MM.1S (cell line): Measurements from ENCODE around the gene SIRT4.
A peak's percentile ranks its signal among the peaks of the same experiment; 100 is the strongest.

ENCODE experiments used
- DNase-seq: peaks from one replicate; pipeline ENCODE4 v3.0.0-alpha.2; 2015
- H2AFZ ChIP-seq: fragments of 300-600 bp; sonication (generic); 2 replicates; pipeline ENCODE4 v1.6.0; 2016; ENCODE audit warnings: antibody characterized with exemption, low read length
- H3F3A ChIP-seq: fragments of 300-600 bp; sonication (generic); 2 replicates; pipeline ENCODE4 v1.6.1; 2016; ENCODE audit warnings: mild to moderate bottlenecking, antibody characterized with exemption, low read length, moderate library complexity, mixed read lengths; ENCODE audit not compliant: insufficient read depth
- H3K27ac ChIP-seq: fragments of 300-600 bp; sonication (generic); 2 replicates; pipeline ENCODE4 v1.5.1; 2016; ENCODE audit warnings: mild to moderate bottlenecking, low read length
- H3K27me3 ChIP-seq: fragments of 300-600 bp; sonication (generic); replicated peaks from 2 replicates; pipeline ENCODE4 v1.6.0; 2016; ENCODE audit warnings: low read length; ENCODE audit not compliant: insufficient read depth
- H3K36me3 ChIP-seq: fragments of 300-600 bp; sonication (generic); replicated peaks from 2 replicates; pipeline ENCODE4 v1.6.1; 2016; ENCODE audit warnings: mild to moderate bottlenecking, low read length, mixed read lengths; ENCODE audit not compliant: insufficient read depth
- H3K4me1 ChIP-seq: fragments of 300-600 bp; sonication (generic); 2 replicates; pipeline ENCODE4 v1.6.1; 2016; ENCODE audit warnings: low read length, mixed read lengths
- H3K4me2 ChIP-seq: fragments of 300-600 bp; sonication (generic); 2 replicates; pipeline ENCODE4 v1.6.0; 2016; ENCODE audit warnings: low read depth, low read length
- H3K4me3 ChIP-seq: fragments of 300-600 bp; sonication (generic); 2 replicates; pipeline ENCODE4 v1.5.1; 2016; ENCODE audit warnings: low read length, mixed read lengths
- H3K79me2 ChIP-seq: fragments of 300-600 bp; sonication (generic); 2 replicates; pipeline ENCODE4 v1.6.1; 2016; ENCODE audit warnings: mixed run types, low read length, mixed read lengths
- H3K9ac ChIP-seq: fragments of 300-600 bp; sonication (generic); 2 replicates; pipeline ENCODE4 v1.6.1; 2016; ENCODE audit warnings: low read length, mixed read lengths
- H3K9me2 ChIP-seq: fragments of 300-600 bp; sonication (generic); replicated peaks from 2 replicates; pipeline ENCODE4 v1.6.1; 2016; ENCODE audit warnings: mild to moderate bottlenecking, low read length, mixed read lengths; ENCODE audit not compliant: insufficient read depth
- H3K9me3 ChIP-seq: fragments of 300-600 bp; sonication (generic); replicated peaks from 2 replicates; pipeline ENCODE4 v1.6.1; 2016; ENCODE audit warnings: mild to moderate bottlenecking, low read length, mixed read lengths; ENCODE audit not compliant: insufficient read depth
- H4K20me1 ChIP-seq: fragments of 300-600 bp; sonication (generic); 2 replicates; pipeline ENCODE4 v1.6.1; 2016; ENCODE audit warnings: mild to moderate bottlenecking, low read length, moderate library complexity, mixed read lengths; ENCODE audit not compliant: insufficient read depth
- EZH2 ChIP-seq: fragments of 300-600 bp; sonication (generic); optimal IDR thresholded peaks from 2 replicates; pipeline ENCODE3; 2017; ENCODE audit warnings: low read depth, mild to moderate bottlenecking, antibody characterized with exemption, low read length, mixed read lengths
- EZH2phosphoT487 ChIP-seq: fragments of 300-600 bp; sonication (generic); IDR thresholded peaks from 2 replicates; pipeline ENCODE4 v1.6.1; 2018; ENCODE audit warnings: antibody characterized with exemption, low read length
- TF ChIP-seq, protein P1 (sequence below): fragments of 300-600 bp; sonication (generic); IDR thresholded peaks from 2 replicates; pipeline ENCODE4 v1.5.1; 2016; ENCODE audit warnings: antibody characterized with exemption, low read length, mixed read lengths

The SIRT4 gene

DNA sequence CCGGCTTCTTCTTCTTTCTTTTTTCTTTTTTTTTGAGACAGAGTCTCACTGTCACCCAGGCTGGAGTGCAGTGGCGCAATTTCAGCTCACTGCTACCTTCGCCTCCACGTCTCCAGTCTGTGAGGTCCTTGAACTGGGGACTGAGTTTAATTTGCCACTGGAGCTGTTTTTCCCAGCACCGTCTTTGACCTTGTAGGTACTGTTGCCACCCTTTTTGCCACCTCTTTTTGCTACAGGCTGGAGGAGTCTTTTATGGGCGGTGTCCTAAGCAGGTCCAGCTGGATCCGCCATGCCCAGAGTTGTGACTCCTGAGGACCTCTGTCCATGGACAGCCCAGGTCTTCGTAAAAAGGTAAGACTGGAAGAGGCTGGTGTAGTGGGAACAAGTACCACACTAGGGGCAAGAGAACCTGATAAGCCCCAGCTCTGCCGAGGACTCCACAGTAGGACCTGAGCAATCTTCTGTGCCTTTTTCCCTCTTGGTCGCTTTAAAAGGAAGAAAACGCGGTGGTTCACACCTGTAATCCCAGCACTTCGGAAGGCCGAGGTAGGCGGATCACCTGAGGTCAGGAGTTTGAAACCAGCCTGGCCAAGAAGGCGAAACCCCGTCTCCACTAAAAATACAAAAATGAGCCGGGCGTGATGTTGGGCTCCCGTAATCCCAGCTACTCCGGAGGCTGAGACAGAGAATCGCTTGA lies 11.4 kb upstream of the SIRT4 start:
- Histone ChIP-seq H3K27me3 (no peaks in the 10 kb centered on the region), H3K4me1 (no peaks in the 10 kb centered on the region), H3F3A (peaks cover 19% of the 10 kb centered on the region; the same call in 1 of the 2 replicates), H3K4me3 (peak overlapping the region; percentile 53), H3K9me3 (no peaks in the 10 kb centered on the region), H4K20me1 (no peaks in the 10 kb centered on the region), H3K36me3 (no peaks in the 10 kb centered on the region), H3K9me2 (no peaks in the 10 kb centered on the region), H2AFZ (0 out of 2 replicates have a peak overlapping the region, but pooled peaks have one; percentile 43), H3K9ac (peak overlapping the region; percentile 44; the same call in 1 of the 2 replicates), H3K79me2 (no peaks in the 10 kb centered on the region), H3K4me2 (peak overlapping the region; percentile 92), H3K27ac (peak overlapping the region; percentile 97; the same call in 1 of the 2 replicates)
- TF ChIP-seq, protein P1, sequence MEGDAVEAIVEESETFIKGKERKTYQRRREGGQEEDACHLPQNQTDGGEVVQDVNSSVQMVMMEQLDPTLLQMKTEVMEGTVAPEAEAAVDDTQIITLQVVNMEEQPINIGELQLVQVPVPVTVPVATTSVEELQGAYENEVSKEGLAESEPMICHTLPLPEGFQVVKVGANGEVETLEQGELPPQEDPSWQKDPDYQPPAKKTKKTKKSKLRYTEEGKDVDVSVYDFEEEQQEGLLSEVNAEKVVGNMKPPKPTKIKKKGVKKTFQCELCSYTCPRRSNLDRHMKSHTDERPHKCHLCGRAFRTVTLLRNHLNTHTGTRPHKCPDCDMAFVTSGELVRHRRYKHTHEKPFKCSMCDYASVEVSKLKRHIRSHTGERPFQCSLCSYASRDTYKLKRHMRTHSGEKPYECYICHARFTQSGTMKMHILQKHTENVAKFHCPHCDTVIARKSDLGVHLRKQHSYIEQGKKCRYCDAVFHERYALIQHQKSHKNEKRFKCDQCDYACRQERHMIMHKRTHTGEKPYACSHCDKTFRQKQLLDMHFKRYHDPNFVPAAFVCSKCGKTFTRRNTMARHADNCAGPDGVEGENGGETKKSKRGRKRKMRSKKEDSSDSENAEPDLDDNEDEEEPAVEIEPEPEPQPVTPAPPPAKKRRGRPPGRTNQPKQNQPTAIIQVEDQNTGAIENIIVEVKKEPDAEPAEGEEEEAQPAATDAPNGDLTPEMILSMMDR: no peak
- TF ChIP-seq EZH2 (no peak), EZH2phosphoT487 (no peak)
- DNase-seq: peak; percentile 26

DNA sequence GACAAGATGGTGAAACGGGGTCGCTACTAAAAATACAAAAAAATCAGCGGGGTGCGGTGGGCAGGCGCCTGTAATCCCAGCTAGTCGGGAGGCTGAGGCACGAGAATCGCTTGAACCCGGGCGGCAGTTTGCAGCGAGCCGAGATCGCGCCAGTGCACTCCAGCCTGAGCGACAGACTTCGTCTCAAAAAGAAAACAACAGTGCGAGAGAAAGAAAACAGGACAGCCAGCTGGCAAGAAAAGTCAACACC lies 9.8 kb upstream of the SIRT4 start:
- no peak overlapping the region for H2AFZ ChIP-seq
- peak overlapping the region; percentile 97 for H3K27ac ChIP-seq
- H3K9me2 ChIP-seq: no peaks in the 10 kb centered on the region
- H3K4me1 ChIP-seq: no peaks in the 10 kb centered on the region
- H3K4me2 ChIP-seq: peak overlapping the region; percentile 92; the same call in 1 of the 2 replicates
- H3K27me3 ChIP-seq: no peaks in the 10 kb centered on the region
- H3K4me3 ChIP-seq: peak overlapping the region; percentile 59
- H4K20me1 ChIP-seq: no peaks in the 10 kb centered on the region
- no peak for DNase-seq
- H3F3A ChIP-seq: peaks cover 19% of the 10 kb centered on the region; the same call in 1 of the 2 replicates
- TF ChIP-seq EZH2phosphoT487 (no peak), EZH2 (no peak)
- TF ChIP-seq, protein P1: no peak
- H3K9me3 ChIP-seq: no peaks in the 10 kb centered on the region
- peak overlapping the region; percentile 96 for H3K9ac ChIP-seq
- no peaks in the 10 kb centered on the region for H3K36me3 ChIP-seq
- H3K79me2 ChIP-seq: no peaks in the 10 kb centered on the region

DNA sequence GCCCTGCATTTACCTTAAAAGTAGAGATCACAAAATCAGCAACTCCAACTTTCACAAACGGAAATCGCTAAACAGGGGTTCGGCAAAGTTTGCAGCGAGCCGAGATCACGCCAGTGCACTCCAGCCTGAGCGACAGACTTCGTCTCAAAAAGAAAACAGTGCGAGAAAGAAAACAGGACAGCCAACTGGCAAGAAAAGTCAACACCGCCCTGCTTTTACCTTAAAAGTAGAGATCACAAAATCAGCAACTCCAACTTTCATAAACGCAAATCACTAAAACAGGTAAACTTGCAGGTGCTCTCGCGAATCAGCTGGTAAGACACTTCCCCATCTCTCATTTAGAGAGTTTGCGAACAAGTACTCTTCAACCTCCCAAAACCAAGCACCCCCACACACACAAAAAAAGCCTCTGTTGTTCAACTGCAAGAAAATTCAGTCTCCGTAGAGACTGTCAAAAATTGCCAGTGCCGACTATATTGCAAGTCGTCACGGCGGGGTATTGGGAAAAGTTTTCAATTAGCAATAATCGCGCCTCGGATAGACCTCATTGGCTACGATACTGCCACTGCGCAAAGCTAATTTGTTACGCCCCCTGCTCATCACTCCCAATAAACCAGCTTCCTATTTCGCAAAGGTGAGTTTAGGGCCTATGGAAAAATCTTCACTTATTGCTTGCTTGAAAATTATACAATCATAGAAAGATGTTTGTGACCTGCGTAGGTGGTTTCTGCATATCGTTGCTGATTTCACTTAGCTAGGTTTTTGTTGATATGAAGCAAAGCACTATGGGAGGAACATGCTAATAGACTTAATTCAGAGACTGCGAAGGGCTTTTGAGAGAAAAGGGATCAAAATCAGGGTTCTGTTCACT lies 9.2 kb upstream of the SIRT4 start, which contains the start of gene RNU4-1:
Gene RNU4-1, minus strand, starts transcription at position 577 of the 871 bp plus-strand sequence.
- H2AFZ ChIP-seq: peak within 1 kb of the TSS; percentile 65; the same call in 1 of the 2 replicates
- H3K79me2 ChIP-seq: no peaks in the 10 kb centered on the region

More for the DNA sequence above, 9.2 kb upstream of the SIRT4 start, which contains the start of gene RNU4-1:
- Histone ChIP-seq H3K27me3 (no peaks in the 10 kb centered on the region), H4K20me1 (no peaks in the 10 kb centered on the region), H3K9me2 (no peaks in the 10 kb centered on the region), H3K9ac (peak within 1 kb of the TSS; percentile 96), H3K4me3 (peak within 1 kb of the TSS; percentile 59), H3K4me2 (peak within 1 kb of the TSS; percentile 92), H3K27ac (peak within 1 kb of the TSS; percentile 97), H3K36me3 (no peaks in the 10 kb centered on the region), H3K9me3 (no peaks in the 10 kb centered on the region), H3K4me1 (no peaks in the 10 kb centered on the region), H3F3A (peaks cover 19% of the 10 kb centered on the region; the same call in 1 of the 2 replicates)
- peak; percentile 83 for DNase-seq
- TF ChIP-seq EZH2 (no peak), EZH2phosphoT487 (no peak)
- TF ChIP-seq, protein P1: no peak
